Endometrium (tissue), 2 donors: ENCODE results near the gene COG2.
"Not testable (repeated sequence)": the region's sequence is repeated elsewhere in the genome, so short reads cannot be mapped to it uniquely, and the experiment has no call there.

Experiments
- FAIRE-seq: peaks from 2 replicates; lab custom pipeline; 2012; peaks lifted over from hg19 to GRCh38; lab: Jason Lieb, UNC
- donor health status: control.
- donor health status: control.

COG2 gene

DNA sequence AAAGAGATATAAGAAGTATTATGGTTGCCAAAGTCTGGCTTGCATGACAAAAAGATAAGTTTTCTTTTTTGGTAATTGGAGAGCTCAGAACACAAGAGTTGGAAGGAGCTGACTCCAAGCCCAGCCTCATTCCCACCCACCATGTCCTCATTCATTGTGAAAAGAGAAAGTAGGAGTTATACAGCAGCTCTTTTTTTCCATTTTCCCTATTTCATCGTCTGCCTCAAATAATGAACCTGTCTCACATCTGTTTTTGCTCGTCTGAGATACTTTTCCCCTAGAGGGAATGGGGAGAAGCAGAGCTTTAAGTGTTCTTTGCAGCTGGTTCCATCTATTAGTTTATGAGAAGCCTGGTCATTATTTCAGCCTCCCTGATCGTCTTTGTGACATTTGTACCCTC is 36.9 kb downstream of the COG2 start:
- no peak for FAIRE-seq

GRCh38 chr1:230679825-230680224 is 37.5 kb downstream of the COG2 start:
- FAIRE-seq, result no peak

DNA sequence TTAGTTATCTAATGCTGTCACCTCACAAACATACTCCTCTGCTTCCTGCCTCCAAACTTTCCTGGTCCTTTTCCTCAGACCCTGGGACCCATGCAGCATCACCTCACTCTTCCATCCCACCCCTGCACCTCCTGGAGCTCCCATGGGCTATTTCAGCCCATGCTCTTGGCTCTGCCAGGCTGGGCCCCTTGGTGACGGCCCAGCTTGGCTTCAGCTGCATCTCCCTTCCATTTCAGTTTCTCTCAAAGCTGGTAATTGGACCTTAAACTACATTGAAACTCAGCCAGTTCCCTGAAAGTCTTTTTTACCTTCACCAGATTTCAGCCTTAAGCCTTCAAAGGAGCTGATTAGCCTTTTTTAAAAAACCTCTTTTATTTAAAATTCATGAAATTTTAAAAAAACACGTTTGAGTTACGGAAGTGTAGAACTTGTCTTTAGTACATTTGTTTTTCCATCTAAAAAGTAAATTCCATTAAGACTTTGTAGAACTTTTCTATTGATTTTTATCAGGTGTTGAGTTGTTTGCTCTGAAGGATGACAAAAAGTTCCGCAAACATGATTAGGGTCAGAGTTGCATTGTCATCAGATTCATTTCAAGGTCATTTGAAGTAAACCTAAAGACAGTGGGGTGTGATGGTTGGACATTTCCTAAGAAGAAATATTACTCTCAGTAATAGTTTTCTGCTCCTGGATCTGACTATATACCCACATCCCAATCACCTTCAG is 38.2 kb downstream of the COG2 start:
- FAIRE-seq, result no peak

GRCh38 chr1:230681599-230681998 is 39.3 kb downstream of the COG2 start:
- no peak for FAIRE-seq

- no peak for FAIRE-seq
These were observed 40.0 kb downstream of the COG2 start for GRCh38 chr1:230682274-230682673.

GRCh38 chr1:230682882-230683610 is 40.8 kb downstream of the COG2 start:
- FAIRE-seq, result no peak

DNA sequence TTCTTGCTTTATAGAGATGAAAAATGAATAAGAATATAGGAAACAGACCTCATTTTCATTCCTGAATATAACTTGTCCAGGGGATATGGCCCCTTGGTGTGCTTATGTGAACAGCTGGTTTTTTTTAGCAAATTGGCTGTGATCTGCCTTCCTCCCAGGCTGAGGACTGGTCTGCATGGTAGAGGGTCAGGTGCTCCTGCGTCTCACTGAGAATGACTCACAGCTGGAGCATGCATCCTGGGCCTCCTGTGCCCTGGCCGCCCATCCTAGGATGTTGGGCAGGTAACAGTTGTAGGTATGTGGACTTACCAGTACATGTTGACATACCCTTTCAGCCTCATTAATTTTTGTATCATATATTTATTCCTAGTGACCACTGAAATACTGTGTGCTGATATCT is 41.9 kb downstream of the COG2 start:
- no peak for FAIRE-seq

DNA sequence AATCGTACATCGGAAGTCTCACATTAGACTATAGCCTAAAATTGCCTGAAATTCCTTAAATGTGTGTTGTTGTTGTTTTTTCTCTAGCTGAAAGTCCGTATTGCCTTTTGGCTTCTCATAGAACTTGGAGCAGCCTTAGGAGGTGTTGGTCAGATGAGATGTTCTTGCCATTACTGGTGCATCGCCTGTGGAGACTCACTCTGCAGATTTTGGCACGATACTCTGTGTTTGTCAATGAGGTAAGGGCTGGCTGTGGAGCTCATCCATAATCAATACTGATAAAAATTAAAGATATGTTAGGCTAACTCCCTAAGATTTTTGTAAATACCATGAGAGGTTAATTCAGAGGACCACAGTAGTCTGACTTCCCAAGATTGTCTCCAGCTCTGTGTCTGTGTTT is 42.7 kb downstream of the COG2 start:
- FAIRE-seq, result no peak

GRCh38 chr1:230686747-230687146 is 44.5 kb downstream of the COG2 start:
- FAIRE-seq, result no peak

GRCh38 chr1:230690101-230690500 is 47.8 kb downstream of the COG2 start:
- FAIRE-seq, result no peak

DNA sequence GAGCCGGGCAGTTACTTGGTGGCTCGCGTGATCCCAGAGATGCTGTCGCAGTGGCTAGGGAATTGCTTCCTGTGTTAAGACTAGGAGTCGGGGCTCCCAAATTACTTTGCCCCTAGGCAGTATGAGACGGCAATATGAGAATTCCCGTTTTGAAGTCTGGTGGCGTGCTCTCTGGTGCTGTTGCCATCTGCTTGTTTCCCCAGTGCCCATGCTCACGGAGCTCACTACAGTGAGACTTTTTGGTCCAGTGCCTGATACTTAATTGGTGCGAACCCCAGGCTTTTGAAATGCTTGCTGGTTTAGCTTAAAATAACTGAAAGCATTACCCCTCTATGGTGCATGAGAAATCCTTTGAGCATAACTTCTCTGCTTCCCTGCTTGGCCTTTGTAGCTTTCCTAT is 49.3 kb downstream of the COG2 start:
- FAIRE-seq, result no peak

- FAIRE-seq, result no peak
These were observed 50.9 kb downstream of the COG2 start for GRCh38 chr1:230693221-230693620.

DNA sequence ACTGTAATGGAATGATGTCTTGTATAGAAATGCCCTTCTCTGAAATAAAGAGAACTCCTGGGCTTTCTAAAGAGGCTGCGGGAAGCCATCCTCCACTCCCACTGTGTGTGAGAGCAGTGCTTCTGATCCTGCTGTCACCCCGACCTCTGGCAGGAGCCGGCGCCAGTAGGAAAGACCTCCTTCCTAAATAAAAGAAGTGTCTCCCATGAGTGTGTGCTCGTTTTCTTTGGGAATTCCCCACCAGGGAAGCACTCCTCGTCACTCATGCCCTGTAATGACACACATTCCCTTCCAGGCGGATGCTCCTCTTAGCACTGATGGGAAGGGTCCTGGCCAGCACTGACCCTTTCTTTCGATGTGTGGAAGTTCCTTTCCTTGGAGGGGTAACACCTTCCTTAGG is 51.5 kb downstream of the COG2 start:
- no peak for FAIRE-seq

DNA sequence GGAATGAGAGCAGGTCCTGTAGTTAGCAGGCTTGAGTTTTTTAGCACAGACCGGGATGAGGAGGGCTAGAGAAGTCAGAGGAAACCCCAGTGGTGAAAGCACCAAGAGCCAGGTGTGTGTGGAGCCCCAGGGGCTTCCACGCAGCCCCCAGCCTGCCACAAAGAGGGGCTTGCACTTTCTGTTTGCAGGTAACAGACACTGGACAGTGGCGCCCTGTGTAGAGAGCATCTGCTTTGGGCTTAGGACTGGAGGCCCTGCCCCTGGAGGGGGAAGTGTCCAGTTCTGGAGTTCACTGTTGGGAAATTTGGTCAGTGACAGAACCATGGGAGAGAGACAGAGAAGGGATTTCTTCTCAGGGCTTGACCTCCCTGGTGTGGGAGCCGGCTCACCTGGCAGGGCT is 52.2 kb downstream of the COG2 start:
- FAIRE-seq, result no peak

GRCh38 chr1:230694991-230695390 is 52.7 kb downstream of the COG2 start:
- no peak for FAIRE-seq

- no peak for FAIRE-seq
These were observed 53.9 kb downstream of the COG2 start for GRCh38 chr1:230696218-230696617.

DNA sequence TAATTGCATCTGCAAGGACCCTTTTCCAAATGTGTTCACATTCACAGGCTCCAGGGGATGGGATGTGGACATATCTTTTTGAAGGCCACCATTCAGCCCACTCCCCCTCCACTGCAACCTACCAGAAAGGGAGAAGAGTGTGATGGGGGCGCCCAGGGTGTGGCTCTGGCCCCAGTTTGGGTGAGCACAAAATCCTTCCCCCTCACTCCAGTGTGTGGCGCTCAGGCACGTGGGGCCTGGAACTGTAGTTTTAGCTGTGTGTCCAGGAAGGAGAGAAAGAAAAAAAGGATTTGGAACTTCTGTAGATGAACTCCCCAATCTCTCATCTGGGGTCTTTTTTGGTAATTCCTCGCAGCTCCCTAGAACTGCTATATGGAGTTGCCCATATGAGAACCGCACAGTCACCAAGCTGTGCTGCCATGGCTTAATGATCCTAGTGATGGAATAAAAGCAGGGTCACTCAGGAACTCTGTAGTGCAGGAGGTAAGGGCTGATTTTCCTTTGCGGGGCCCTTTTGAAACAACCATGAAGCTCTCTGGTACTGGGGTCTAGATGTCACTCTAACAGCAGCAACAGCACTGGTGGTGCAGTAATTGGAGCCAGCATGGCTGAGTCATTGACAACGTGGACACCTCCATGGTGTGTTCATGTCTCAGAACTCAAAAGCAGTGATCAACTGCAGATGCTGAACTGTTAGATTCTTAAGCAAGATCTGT is 54.6 kb downstream of the COG2 start:
- FAIRE-seq, result no peak

- FAIRE-seq, result no peak
These were observed 55.8 kb downstream of the COG2 start for GRCh38 chr1:230698130-230698529.

DNA sequence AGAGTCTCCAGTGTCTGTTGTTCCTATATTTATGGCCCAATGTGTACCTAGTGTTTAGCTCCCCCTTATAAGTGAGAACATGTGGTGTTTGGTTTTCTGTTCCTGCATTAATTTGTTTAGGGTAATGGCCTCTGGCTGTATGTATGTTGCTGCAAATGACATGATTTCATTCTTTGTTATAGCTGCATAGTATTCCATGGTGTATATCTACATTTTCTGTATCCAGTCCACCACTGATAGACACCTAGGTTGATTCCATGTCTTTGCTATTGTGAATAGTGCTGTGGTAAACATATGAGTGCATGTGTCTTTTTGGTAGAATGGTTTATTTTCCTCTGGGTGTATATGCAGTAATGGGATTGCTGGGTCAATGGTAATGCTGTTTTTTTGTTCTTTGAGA is 56.7 kb downstream of the COG2 start:
- FAIRE-seq, result not testable (repeated sequence)

GRCh38 chr1:230699716-230700115 is 57.4 kb downstream of the COG2 start:
- no peak for FAIRE-seq

DNA sequence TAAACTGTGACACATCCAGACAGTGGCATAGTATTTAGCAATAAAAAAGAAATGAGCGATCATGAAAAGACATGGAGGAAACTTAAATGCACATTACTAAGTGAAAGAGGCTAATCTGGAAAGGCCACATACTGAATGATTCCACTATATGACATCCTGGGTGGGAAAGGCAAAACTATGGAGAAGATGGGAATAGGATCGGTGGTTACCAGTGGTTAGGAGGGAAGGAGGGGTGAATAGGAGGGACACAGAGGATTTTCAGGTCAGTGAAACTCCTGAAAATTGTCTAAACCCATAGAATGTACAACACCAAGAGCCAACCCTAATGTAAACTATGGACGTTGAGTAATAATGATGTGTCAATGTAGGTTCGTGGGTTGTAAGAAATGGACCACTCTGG is 57.9 kb downstream of the COG2 start:
- FAIRE-seq, result no peak

GRCh38 chr1:230701434-230701833 is 59.2 kb downstream of the COG2 start:
- no peak for FAIRE-seq
